IMR-90 (cell line): Measurements from ENCODE around the gene LHX1. TPM values are rescaled to one million over a fixed set of nuclear protein-coding genes. Genes with fewer than 3 reads are reported as not detected.

Experiments used
- ATAC-seq: fragments of 200-7000 bp; cut with Tn5 transposase; 2 replicates; pipeline ENCODE4 v1.9.1; 2020; ENCODE audit warnings: low read depth, mild to moderate bottlenecking, moderate library complexity
- BruUV-seq: library from RNA; stranded (reverse); fragments of 400-500 nt; replicated peaks from 2 replicates; lab custom pipeline; 2021; lab: Mats Ljungman, UMichigan
- CTCF ChIA-PET: fragments of 300-600 bp; formaldehyde crosslinking; extraction: SDS; loops from one replicate; lab custom pipeline; 2021; ENCODE audit warnings: antibody characterized with exemption; lab: Yijun Ruan, JAX
- POLR2A ChIA-PET: fragments of 300-600 bp; sonication (Branson Sonifier 250); formaldehyde crosslinking; loops from one replicate; lab custom pipeline; 2022; ENCODE audit warnings: antibody characterized with exemption; ENCODE audit not compliant: unreplicated experiment; lab: Charles Lee
- DNase-seq: peaks from one replicate; pipeline ENCODE4 v3.0.0; 2013
- H2AFZ ChIP-seq: replicated peaks from 2 replicates; pipeline ENCODE3; 2013; ENCODE audit warnings: low read length, mild to moderate bottlenecking; ENCODE audit not compliant: poor library complexity
- H2AK5ac ChIP-seq: 2 replicates; pipeline ENCODE4 v1.6.1; 2013; ENCODE audit warnings: low read depth, low read length, inconsistent platforms
- H2AK9ac ChIP-seq: replicated peaks from 2 replicates; pipeline ENCODE3; 2013; ENCODE audit warnings: mild to moderate bottlenecking, low read depth, low read length, moderate library complexity; ENCODE audit not compliant: poor library complexity
- H2BK120ac ChIP-seq: 2 replicates; pipeline ENCODE4 v1.6.1; 2013; ENCODE audit warnings: low read depth, low read length, inconsistent platforms
- H2BK15ac ChIP-seq: 3 replicates; pipeline ENCODE4 v1.6.1; 2013; ENCODE audit warnings: low read depth, low read length, inconsistent platforms
- H2BK20ac ChIP-seq: 2 replicates; pipeline ENCODE4 v1.6.1; 2013; ENCODE audit warnings: low read depth, mild to moderate bottlenecking, inconsistent platforms, low read length, moderate library complexity
- H2BK5ac ChIP-seq: 2 replicates; pipeline ENCODE4 v1.6.1; 2013; ENCODE audit warnings: mild to moderate bottlenecking, low read depth, low read length, inconsistent platforms; ENCODE audit not compliant: poor library complexity, severe bottlenecking
- H3K14ac ChIP-seq: replicated peaks from 2 replicates; pipeline ENCODE4 v1.6.1; 2013; ENCODE audit warnings: low read depth, low read length, inconsistent platforms
- H3K18ac ChIP-seq: 2 replicates; pipeline ENCODE4 v1.6.1; 2013; ENCODE audit warnings: low read depth, low read length, control low read depth
- H3K23ac ChIP-seq: 2 replicates; pipeline ENCODE4 v1.6.1; 2013; ENCODE audit warnings: low read depth, low read length, inconsistent platforms
- H3K27ac ChIP-seq: 2 replicates; pipeline ENCODE4 v1.5.1; 2013; ENCODE audit warnings: mild to moderate bottlenecking, control low read depth, low read length; ENCODE audit not compliant: insufficient read depth
- H3K27me3 ChIP-seq: 2 replicates; pipeline ENCODE4 v1.6.1; 2013; ENCODE audit warnings: low read length; ENCODE audit not compliant: control insufficient read depth, insufficient read depth
- H3K36me3 ChIP-seq: 2 replicates; pipeline ENCODE4 v1.6.1; 2013; ENCODE audit warnings: low read length, mixed read lengths; ENCODE audit not compliant: control insufficient read depth, insufficient read depth
- H3K4ac ChIP-seq: 2 replicates; pipeline ENCODE4 v1.6.1; 2013; ENCODE audit warnings: low read depth, low read length, inconsistent platforms
- H3K4me1 ChIP-seq: 2 replicates; pipeline ENCODE4 v1.6.1; 2013; ENCODE audit warnings: low read length, mixed read lengths; ENCODE audit not compliant: control insufficient read depth, insufficient read depth
- H3K4me2 ChIP-seq: 2 replicates; pipeline ENCODE4 v1.6.1; 2013; ENCODE audit warnings: low read depth, mild to moderate bottlenecking, control low read depth, low read length, moderate library complexity
- H3K4me3 ChIP-seq: 2 replicates; pipeline ENCODE4 v1.5.1; 2013; ENCODE audit warnings: low read depth, mild to moderate bottlenecking, control low read depth, low read length, moderate library complexity; ENCODE audit not compliant: insufficient read depth
- H3K56ac ChIP-seq: 2 replicates; pipeline ENCODE4 v1.6.1; 2013; ENCODE audit warnings: low read length, inconsistent platforms; ENCODE audit not compliant: insufficient read depth; ENCODE audit errors: extremely low read depth
- H3K79me1 ChIP-seq, 2 experiments: 2 replicates each; pipeline ENCODE4 v1.6.1; 2013; ENCODE audit warnings: low read length in 2 of 2, inconsistent platforms in 1 of 2, low read depth in 1 of 2
- H3K9ac ChIP-seq: 2 replicates; pipeline ENCODE4 v1.6.1; 2013; ENCODE audit warnings: low read depth, low read length, control low read depth
- H3K9me1 ChIP-seq: 2 replicates; pipeline ENCODE4 v1.6.1; 2013; ENCODE audit warnings: low read length, inconsistent platforms; ENCODE audit not compliant: insufficient read depth
- H3K9me3 ChIP-seq: 2 replicates; pipeline ENCODE4 v1.6.1; 2013; ENCODE audit warnings: low read length; ENCODE audit not compliant: control insufficient read depth, insufficient read depth
- H4K20me1 ChIP-seq: 2 replicates; pipeline ENCODE4 v1.6.1; 2013; ENCODE audit warnings: low read length, inconsistent platforms; ENCODE audit not compliant: insufficient read depth
- H4K5ac ChIP-seq: 2 replicates; pipeline ENCODE4 v1.6.1; 2013; ENCODE audit warnings: mild to moderate bottlenecking, low read depth, low read length, control low read depth
- H4K8ac ChIP-seq, 2 experiments: 2 replicates each; pipeline ENCODE4 v1.6.1; 2013; ENCODE audit warnings: low read depth in 2 of 2, low read length in 2 of 2, control low read depth in 1 of 2, inconsistent platforms in 1 of 2
- H4K91ac ChIP-seq: 2 replicates; pipeline ENCODE4 v1.6.1; 2013; ENCODE audit warnings: low read depth, low read length, inconsistent platforms; ENCODE audit not compliant: insufficient read depth
- CHD1 ChIP-seq: IDR thresholded peaks from 2 replicates; pipeline ENCODE4 v1.6.1; 2012; ENCODE audit warnings: low read depth, low read length, improper control_type of control experiment
- MAZ ChIP-seq: IDR thresholded peaks from 2 replicates; pipeline ENCODE4 v1.6.1; 2012; ENCODE audit warnings: low read depth, mild to moderate bottlenecking, low read length, improper control_type of control experiment, moderate library complexity, borderline replicate concordance
- NFE2L2 ChIP-seq: fragments of 150-350 bp; IDR thresholded peaks from 2 replicates; pipeline ENCODE4 v1.6.1; 2016; ENCODE audit warnings: low read depth, mild to moderate bottlenecking, low read length
- WGBS, 2 experiments: methylation state at CpG; one replicate each; pipeline versions ENCODE4 v1.1.5 to v1.1.7; 2013; ENCODE audit warnings: missing lambda C conversion rate in 2 of 2; ENCODE audit not compliant: insufficient read length in 1 of 2; ENCODE audit errors: extremely low coverage in 2 of 2; 5-methylcytosine and 5-hydroxymethylcytosine counted together
- dilution Hi-C: fragments of 300-500 bp; cut with HindIII; formaldehyde crosslinking; loops from one replicate; pipeline ENCODE4 v1.14.3; 2018; ENCODE audit warnings: low sequenced_read_pairs; ENCODE audit not compliant: unreplicated experiment
- in situ Hi-C: fragments of 300-500 bp; cut with MboI; formaldehyde crosslinking; loops from 3 replicates; pipeline ENCODE4 v1.14.3; 2019; ENCODE audit warnings: low sequenced_read_pairs, inconsistent platforms, mixed read lengths
- intact Hi-C: fragments of 100-400 bp; cut with micrococcal nuclease; formaldehyde crosslinking; loops from 2 replicates; pipeline ENCODE4 v1.10.0; 2022
- polyA plus RNA-seq, 3 experiments: library from polyadenylated mRNA; depleted of rRNA; stranded (reverse); fragments of >200 nt; gene quantifications; 2 replicates each; pipeline ENCODE4 v1.2.3, GENCODE V29; 2012; ENCODE audit warnings: low replicate concordance in 1 of 3
- total RNA-seq: library from RNA; depleted of rRNA; stranded (reverse); fragments of >200 nt; gene quantifications from 2 replicates; pipeline ENCODE4 v1.2.3, GENCODE V29; 2012

The LHX1 gene
- total and polyA plus RNA-seq, 2 of the 4 experiments (the other 2 are of a cell fraction): not detected

GRCh38 chr17:36938566-36939051 lies 1.3 kb downstream of the LHX1 start:
- no peak overlapping the region for H3K9ac ChIP-seq
- H2AK5ac ChIP-seq: no peak overlapping the region
- TF ChIP-seq NFE2L2 (no peak), CHD1 (no peak), MAZ (no peak)
- no peak overlapping the region for H2BK20ac ChIP-seq
- H3K14ac ChIP-seq: no peak overlapping the region
- peaks cover 99% of the 10 kb centered on the region for H3K27me3 ChIP-seq
- no peaks in the 10 kb centered on the region for H3K79me1 ChIP-seq
- no peak overlapping the region for H3K27ac ChIP-seq
- H3K4ac ChIP-seq: no peak overlapping the region
- H4K5ac ChIP-seq: no peak overlapping the region
- H2AK9ac ChIP-seq: no peak overlapping the region
- H3K4me2 ChIP-seq: no peak overlapping the region
- peaks cover 7% of the 10 kb centered on the region; the same call in 1 of the 2 replicates for H3K4me1 ChIP-seq
- H3K4me3 ChIP-seq: no peak overlapping the region
- ChIA-PET CTCF (no interaction called here), POLR2A (no interaction called here)
- peak overlapping the region; percentile 56 for H2AFZ ChIP-seq
- BruUV-seq: no TSS peak
- no peak overlapping the region for H2BK120ac ChIP-seq
- 0 out of 2 replicates have a peak, but pooled peaks cover 3% of the 10 kb centered on the region for H3K9me1 ChIP-seq
- H2BK15ac ChIP-seq: no peak overlapping the region
- H3K23ac ChIP-seq: no peak overlapping the region
- dilution Hi-C loops: no loop called here
- H3K36me3 ChIP-seq: no peaks in the 10 kb centered on the region
- in situ Hi-C loops: no loop called here
- no peak for ATAC-seq
- no peak overlapping the region for H2BK5ac ChIP-seq
- no peak overlapping the region for H4K91ac ChIP-seq
- H3K9me3 ChIP-seq: peaks cover 25% of the 10 kb centered on the region
- peaks cover 30% of the 10 kb centered on the region for H4K20me1 ChIP-seq
- H3K56ac ChIP-seq: no peak overlapping the region
- no peak for DNase-seq
- no peak overlapping the region for H3K18ac ChIP-seq
- WGBS, 2 experiments: 3% methylated on average over 13 of the region's 25 CpGs; no CpG with 5 or more reads in 1 of the 2 experiments
- intact Hi-C loops: loop anchor here (10.0 kb wide), 1 partner anchor 84 kb away; no protein-coding TSS in a partner anchor
- no peak overlapping the region for H4K8ac ChIP-seq
